ENCODE measurements around the gene DLL1. TPM values are rescaled to one million over a fixed set of nuclear protein-coding genes. Genes with fewer than 3 reads are reported as not detected.

The DLL1 gene
- total RNA-seq, 2 experiments from 2014 or later: not detected

- BruUV-seq (replicated peaks): no TSS peak
- ChIA-PET POLR2A (no interaction called here), CTCF (ENCODE audit: unreplicated experiment) (no interaction called here)
- Histone ChIP-seq H3K4me1 (ENCODE audit: insufficient read depth, low read length, poor library complexity, severe bottlenecking) (no peaks in the 10 kb centered on the region), H3K9me3 (ENCODE audit: low read length) (no peaks in the 10 kb centered on the region), H3K27ac (ENCODE audit: low read depth, low read length, poor library complexity, severe bottlenecking) (no peak overlapping the region), H3K4me3 (ENCODE audit: low read depth, low read length, poor library complexity, severe bottlenecking) (no peak overlapping the region), H3K36me3 (ENCODE audit: insufficient read depth, low read length) (no peaks in the 10 kb centered on the region), H2AFZ (ENCODE audit: low read length) (no peak overlapping the region), H3K9me2 (ENCODE audit: insufficient read depth, low read length) (no peaks in the 10 kb centered on the region), H3K79me2 (ENCODE audit: insufficient read depth, low read depth, low read length) (no peaks in the 10 kb centered on the region), H4K20me1 (ENCODE audit: insufficient read depth, low read length) (no peaks in the 10 kb centered on the region), H3K4me2 (ENCODE audit: low read length) (no peak overlapping the region)
- no peak for DNase-seq (ENCODE audit: low spot score)
- no peak for TF ChIP-seq EZH2phosphoT487 (IDR thresholded peaks at IDR 0.05; ENCODE audit: borderline replicate concordance, low read depth, low read length)
- TF ChIP-seq, protein P1, sequence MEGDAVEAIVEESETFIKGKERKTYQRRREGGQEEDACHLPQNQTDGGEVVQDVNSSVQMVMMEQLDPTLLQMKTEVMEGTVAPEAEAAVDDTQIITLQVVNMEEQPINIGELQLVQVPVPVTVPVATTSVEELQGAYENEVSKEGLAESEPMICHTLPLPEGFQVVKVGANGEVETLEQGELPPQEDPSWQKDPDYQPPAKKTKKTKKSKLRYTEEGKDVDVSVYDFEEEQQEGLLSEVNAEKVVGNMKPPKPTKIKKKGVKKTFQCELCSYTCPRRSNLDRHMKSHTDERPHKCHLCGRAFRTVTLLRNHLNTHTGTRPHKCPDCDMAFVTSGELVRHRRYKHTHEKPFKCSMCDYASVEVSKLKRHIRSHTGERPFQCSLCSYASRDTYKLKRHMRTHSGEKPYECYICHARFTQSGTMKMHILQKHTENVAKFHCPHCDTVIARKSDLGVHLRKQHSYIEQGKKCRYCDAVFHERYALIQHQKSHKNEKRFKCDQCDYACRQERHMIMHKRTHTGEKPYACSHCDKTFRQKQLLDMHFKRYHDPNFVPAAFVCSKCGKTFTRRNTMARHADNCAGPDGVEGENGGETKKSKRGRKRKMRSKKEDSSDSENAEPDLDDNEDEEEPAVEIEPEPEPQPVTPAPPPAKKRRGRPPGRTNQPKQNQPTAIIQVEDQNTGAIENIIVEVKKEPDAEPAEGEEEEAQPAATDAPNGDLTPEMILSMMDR (conservative IDR thresholded peaks at IDR 0.05; ENCODE audit: low read length): no peak
- intact Hi-C loops (cut with micrococcal nuclease; ENCODE audit: unreplicated experiment): no loop called here
These were observed 39.7 kb downstream of the DLL1 start for GRCh38 chr6:170250981-170251775.

DNA sequence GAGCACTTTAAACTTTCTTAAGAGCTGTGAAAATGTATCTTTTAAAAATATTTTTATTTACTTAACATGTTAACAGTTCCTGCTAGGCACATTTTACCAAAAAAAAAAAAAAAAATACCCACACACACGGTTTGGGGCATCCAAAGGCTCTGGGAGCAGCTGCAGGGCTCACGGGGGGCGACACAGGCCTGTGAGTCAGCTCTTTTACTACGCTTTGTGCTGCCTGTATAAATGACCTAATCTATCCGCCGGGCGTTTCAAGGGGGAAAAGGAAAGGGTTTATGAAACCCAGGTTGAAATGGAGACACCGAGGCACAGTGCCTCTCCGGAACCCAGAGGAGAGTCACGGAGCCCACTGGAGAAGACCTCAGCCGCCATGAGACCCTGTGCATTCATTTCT, 40.4 kb downstream of the DLL1 start:
- H3K4me2 ChIP-seq (ENCODE audit: low read length): no peak overlapping the region
- no peaks in the 10 kb centered on the region for H4K20me1 ChIP-seq (ENCODE audit: insufficient read depth, low read length)
- H3K9me2 ChIP-seq (ENCODE audit: insufficient read depth, low read length): no peaks in the 10 kb centered on the region
- no peaks in the 10 kb centered on the region for H3K9me3 ChIP-seq (ENCODE audit: low read length)
- POLR2A ChIA-PET: no interaction called here
- CTCF ChIA-PET (ENCODE audit: unreplicated experiment): no interaction called here
- H3K4me1 ChIP-seq (ENCODE audit: insufficient read depth, low read length, poor library complexity, severe bottlenecking): no peaks in the 10 kb centered on the region
- DNase-seq (ENCODE audit: low spot score): no peak
- no peak overlapping the region for H2AFZ ChIP-seq (ENCODE audit: low read length)
- H3K27ac ChIP-seq (ENCODE audit: low read depth, low read length, poor library complexity, severe bottlenecking): no peak overlapping the region
- BruUV-seq (replicated peaks): no TSS peak
- H3K4me3 ChIP-seq (ENCODE audit: low read depth, low read length, poor library complexity, severe bottlenecking): no peak overlapping the region
- no peaks in the 10 kb centered on the region for H3K36me3 ChIP-seq (ENCODE audit: insufficient read depth, low read length)
- intact Hi-C loops (cut with micrococcal nuclease; ENCODE audit: unreplicated experiment): no loop called here
- no peak for TF ChIP-seq EZH2phosphoT487 (IDR thresholded peaks at IDR 0.05; ENCODE audit: borderline replicate concordance, low read depth, low read length)
- TF ChIP-seq, protein P1 (conservative IDR thresholded peaks at IDR 0.05; ENCODE audit: low read length): no peak
- no peaks in the 10 kb centered on the region for H3K79me2 ChIP-seq (ENCODE audit: insufficient read depth, low read depth, low read length)

- Histone ChIP-seq H3K4me2 (ENCODE audit: low read length) (no peak overlapping the region), H3K27ac (ENCODE audit: low read depth, low read length, poor library complexity, severe bottlenecking) (no peak overlapping the region), H3K36me3 (ENCODE audit: insufficient read depth, low read length) (no peaks in the 10 kb centered on the region), H3K4me1 (ENCODE audit: insufficient read depth, low read length, poor library complexity, severe bottlenecking) (no peaks in the 10 kb centered on the region), H3K9me3 (ENCODE audit: low read length) (no peaks in the 10 kb centered on the region), H3K4me3 (ENCODE audit: low read depth, low read length, poor library complexity, severe bottlenecking) (no peak overlapping the region), H4K20me1 (ENCODE audit: insufficient read depth, low read length) (no peaks in the 10 kb centered on the region), H3K9me2 (ENCODE audit: insufficient read depth, low read length) (no peaks in the 10 kb centered on the region), H3K79me2 (ENCODE audit: insufficient read depth, low read depth, low read length) (no peaks in the 10 kb centered on the region), H2AFZ (ENCODE audit: low read length) (no peak overlapping the region)
- ChIA-PET CTCF (ENCODE audit: unreplicated experiment) (no interaction called here), POLR2A (no interaction called here)
- intact Hi-C loops (cut with micrococcal nuclease; ENCODE audit: unreplicated experiment): no loop called here
- no peak for DNase-seq (ENCODE audit: low spot score)
- no TSS peak for BruUV-seq (replicated peaks)
- TF ChIP-seq EZH2phosphoT487 (IDR thresholded peaks at IDR 0.05; ENCODE audit: borderline replicate concordance, low read depth, low read length): no peak
- TF ChIP-seq, protein P1 (conservative IDR thresholded peaks at IDR 0.05; ENCODE audit: low read length): no peak
These were observed 41.1 kb downstream of the DLL1 start for GRCh38 chr6:170249817-170250216.

Measured in OCI-LY7 (cell line).